ENCODE results near the gene ERC2. TPM values are rescaled to one million over a fixed set of nuclear protein-coding genes. Genes with fewer than 3 reads are reported as not detected.

ERC2 gene
- total RNA-seq, 2 donors from 2014 or later, result 0.21 to 0.30 TPM

- no peaks in the 10 kb centered on the region for H3K27me3 ChIP-seq
- H3K4me3 ChIP-seq, result no peak overlapping the region
- no peak for TF ChIP-seq CTCF (IDR thresholded peaks at IDR 0.05)
- H3K9ac ChIP-seq (ENCODE audit: low read depth in 2 of 2, low read length in 2 of 2), result no peak overlapping the region
- DNase-seq, result no peak
- H3K27ac ChIP-seq, result no peak overlapping the region
- H3K36me3 ChIP-seq, result no peaks in the 10 kb centered on the region
- intact Hi-C loops (cut with DNase I), result no loop called here
- H3K9me3 ChIP-seq, result no peaks in the 10 kb centered on the region
- no peaks in the 10 kb centered on the region for H3K4me1 ChIP-seq
Measured at GRCh38 chr3:55567615-55568014, 900.7 kb downstream of the ERC2 start.

- no peak overlapping the region for H3K9ac ChIP-seq (ENCODE audit: low read depth in 2 of 2, low read length in 2 of 2)
- intact Hi-C loops (cut with DNase I), result no loop called here
Measured at GRCh38 chr3:55567121-55567520, 901.1 kb downstream of the ERC2 start.

GRCh38 chr3:55565521-55565920 is 902.7 kb downstream of the ERC2 start:
- H3K9me3 ChIP-seq, result no peaks in the 10 kb centered on the region
- TF ChIP-seq CTCF (IDR thresholded peaks at IDR 0.05), result no peak
- H3K9ac ChIP-seq (ENCODE audit: low read depth in 2 of 2, low read length in 2 of 2), result no peak overlapping the region
- H3K36me3 ChIP-seq, result no peaks in the 10 kb centered on the region
- no peak overlapping the region for H3K27ac ChIP-seq
- no peak for DNase-seq
- no peak overlapping the region for H3K4me3 ChIP-seq
- no peaks in the 10 kb centered on the region for H3K27me3 ChIP-seq
- intact Hi-C loops (cut with DNase I), result no loop called here
- H3K4me1 ChIP-seq, result no peaks in the 10 kb centered on the region

More at GRCh38 chr3:55567121-55567520, 901.1 kb downstream of the ERC2 start:
- Histone ChIP-seq H3K27me3 (no peaks in the 10 kb centered on the region), H3K9me3 (no peaks in the 10 kb centered on the region), H3K4me3 (no peak overlapping the region), H3K27ac (no peak overlapping the region), H3K4me1 (no peaks in the 10 kb centered on the region), H3K36me3 (no peaks in the 10 kb centered on the region)
- DNase-seq, result no peak
- TF ChIP-seq CTCF (IDR thresholded peaks at IDR 0.05), result no peak

- intact Hi-C loops (cut with DNase I), result no loop called here
- H3K27me3 ChIP-seq, result no peaks in the 10 kb centered on the region
- no peak for TF ChIP-seq CTCF (IDR thresholded peaks at IDR 0.05)
- no peaks in the 10 kb centered on the region for H3K4me1 ChIP-seq
- no peaks in the 10 kb centered on the region for H3K36me3 ChIP-seq
- DNase-seq, result no peak
- no peaks in the 10 kb centered on the region for H3K9me3 ChIP-seq
- no peak overlapping the region for H3K4me3 ChIP-seq
- H3K9ac ChIP-seq (ENCODE audit: low read depth in 2 of 2, low read length in 2 of 2), result no peak overlapping the region
- no peak overlapping the region for H3K27ac ChIP-seq
Measured at GRCh38 chr3:55564726-55565125, 903.5 kb downstream of the ERC2 start.

- H3K4me3 ChIP-seq, result no peak overlapping the region
- no peaks in the 10 kb centered on the region for H3K27me3 ChIP-seq
- H3K36me3 ChIP-seq, result no peaks in the 10 kb centered on the region
- TF ChIP-seq CTCF (IDR thresholded peaks at IDR 0.05), result no peak
- intact Hi-C loops (cut with DNase I), result no loop called here
- H3K9me3 ChIP-seq, result no peaks in the 10 kb centered on the region
- no peak for DNase-seq
- no peak overlapping the region for H3K9ac ChIP-seq (ENCODE audit: low read depth in 2 of 2, low read length in 2 of 2)
- no peaks in the 10 kb centered on the region for H3K4me1 ChIP-seq
- H3K27ac ChIP-seq, result no peak overlapping the region
Measured at GRCh38 chr3:55562700-55563099, 905.6 kb downstream of the ERC2 start.
